ENCODE measurements around the gene MRRF.

GRCh38 chr9:122234022-122234748 lies 30.5 kb upstream of the MRRF start:
- TF ChIP-seq CTCF (IDR thresholded peaks at IDR 0.05; ENCODE audit: insufficient read depth, low read length) (no peak), REST (IDR thresholded peaks at IDR 0.05; ENCODE audit: insufficient replicate concordance, low read depth) (no peak), SPI1 (IDR thresholded peaks at IDR 0.05; ENCODE audit: borderline replicate concordance, low read depth) (no peak)
